ENCODE data around the gene DRAM1. TPM values are rescaled to one million over a fixed set of nuclear protein-coding genes. Genes with fewer than 3 reads are reported as not detected.
"Not testable (repeated sequence)": the region's sequence is repeated elsewhere in the genome, so short reads cannot be mapped to it uniquely, and the experiment has no call there.

DRAM1 gene
- total and polyA plus RNA-seq, 2 donors (not counting 1 experiment from before 2014, with no cell fraction given) = 2.1 to 10.2 TPM

GRCh38 chr12:101859664-101860607 is 17.4 kb upstream of the DRAM1 start:
- no peak overlapping the region for H3K4me3 ChIP-seq (ENCODE audit: control extremely low read depth in 1 of 5, extremely low read depth in 1 of 5, insufficient read depth in 1 of 5, low read depth in 2 of 5, low read length in 4 of 5)
- H4K20me1 ChIP-seq (ENCODE audit: control insufficient read depth, insufficient read depth, low read length, poor library complexity, severe bottlenecking) = no peaks in the 10 kb centered on the region
- peaks cover 0 to 2% (median 0%) of the 10 kb centered on the region in 3 donors for H3K9me3 ChIP-seq (ENCODE audit: control extremely low read depth in 1 of 3, control insufficient read depth in 2 of 3, insufficient read depth in 1 of 3, low read length in 2 of 3)
- Mint-ChIP-seq H3K4me3 (no peak overlapping the region), H3K4me1 (peaks cover 19% of the 10 kb centered on the region), H3K27me3 (peaks cover 1% of the 10 kb centered on the region), H3K27ac (no peak overlapping the region), H3K9me3 (ENCODE audit: insufficient read depth) (no peaks in the 10 kb centered on the region)
- no peaks in the 10 kb centered on the region for H3K27me3 ChIP-seq (replicated peaks in 1 of 4; ENCODE audit: control extremely low read depth in 1 of 4, control insufficient read depth in 3 of 4, insufficient read depth in 4 of 4, low read length in 3 of 4)
- ATAC-seq (ENCODE audit: low read depth) (no peak), DNase-seq (no peak)
- H3K79me2 ChIP-seq (ENCODE audit: control insufficient read depth, insufficient read depth, low read length) = no peaks in the 10 kb centered on the region
- ChIA-PET CTCF (interaction anchor here (1.1 kb wide), 1 partner anchor 20 kb away, joined by 6 read pairs; no protein-coding TSS in a partner anchor), POLR2A (no interaction called here)
- H3K27ac ChIP-seq (ENCODE audit: low read length in 2 of 2) = no peak overlapping the region
- H3K4me2 ChIP-seq (replicated peaks; ENCODE audit: low read depth, low read length, poor library complexity, severe bottlenecking) = no peak overlapping the region
- peaks cover 7% of the 10 kb centered on the region in 2 donors for H3K4me1 ChIP-seq (ENCODE audit: control insufficient read depth in 2 of 2, insufficient read depth in 2 of 2, low read length in 2 of 2)
- no peaks in the 10 kb centered on the region for H3K36me3 ChIP-seq (replicated peaks in 1 of 2; ENCODE audit: control extremely low read depth in 1 of 2, control insufficient read depth in 1 of 2, extremely low read depth in 1 of 2, insufficient read depth in 2 of 2, low read length in 1 of 2)
- no peak overlapping the region for H2AFZ ChIP-seq (ENCODE audit: insufficient read depth, low read depth, low read length, poor library complexity, severe bottlenecking)
- TF ChIP-seq CTCF (IDR thresholded peaks at IDR 0.05) = no peak
- TF ChIP-seq EZH2 (IDR thresholded peaks at IDR 0.05; ENCODE audit: borderline replicate concordance, insufficient read depth, low read depth, low read length, poor library complexity, severe bottlenecking) = no peak
- H3K9ac ChIP-seq (ENCODE audit: low read length) = no peak overlapping the region
- intact Hi-C loops (cut with micrococcal nuclease) = no loop called here

GRCh38 chr12:101861688-101862087 is 15.7 kb upstream of the DRAM1 start:
- DNase-seq; POLR2A ChIA-PET; intact Hi-C loops (cut with micrococcal nuclease); H3K4me2 ChIP-seq (replicated peaks; ENCODE audit: low read depth, low read length, poor library complexity, severe bottlenecking); H3K27ac ChIP-seq (ENCODE audit: low read length in 2 of 2); H3K27me3 ChIP-seq (replicated peaks in 1 of 4; ENCODE audit: control extremely low read depth in 1 of 4, control insufficient read depth in 3 of 4, insufficient read depth in 4 of 4, low read length in 3 of 4); H3K9me3 ChIP-seq (ENCODE audit: control extremely low read depth in 1 of 3, control insufficient read depth in 2 of 3, insufficient read depth in 1 of 3, low read length in 2 of 3); H3K4me1 ChIP-seq (ENCODE audit: control insufficient read depth in 2 of 2, insufficient read depth in 2 of 2, low read length in 2 of 2); H3K4me1 Mint-ChIP-seq; H3K27ac Mint-ChIP-seq; H3K9me3 Mint-ChIP-seq (ENCODE audit: insufficient read depth); H3K4me3 ChIP-seq (ENCODE audit: control extremely low read depth in 1 of 5, extremely low read depth in 1 of 5, insufficient read depth in 1 of 5, low read depth in 2 of 5, low read length in 4 of 5); H2AFZ ChIP-seq (ENCODE audit: insufficient read depth, low read depth, low read length, poor library complexity, severe bottlenecking); H3K27me3 Mint-ChIP-seq; H3K36me3 ChIP-seq (replicated peaks in 1 of 2; ENCODE audit: control extremely low read depth in 1 of 2, control insufficient read depth in 1 of 2, extremely low read depth in 1 of 2, insufficient read depth in 2 of 2, low read length in 1 of 2); H4K20me1 ChIP-seq (ENCODE audit: control insufficient read depth, insufficient read depth, low read length, poor library complexity, severe bottlenecking); H3K79me2 ChIP-seq (ENCODE audit: control insufficient read depth, insufficient read depth, low read length); H3K4me3 Mint-ChIP-seq; H3K9ac ChIP-seq (ENCODE audit: low read length); ATAC-seq (ENCODE audit: low read depth): not testable (repeated sequence)
- no CpG with 5 or more reads among the region's 2 CpGs for WGBS (ENCODE audit: insufficient coverage)
- CTCF ChIA-PET = interaction anchor here (1.2 kb wide), 1 partner anchor 20 kb away, joined by 3 read pairs; no protein-coding TSS in a partner anchor

All from B cell (primary cell).